ENCODE data around the gene FRRS1.
"Not testable (repeated sequence)": the region's sequence is repeated elsewhere in the genome, so short reads cannot be mapped to it uniquely, and the experiment has no call there.

Gene FRRS1, protein sequence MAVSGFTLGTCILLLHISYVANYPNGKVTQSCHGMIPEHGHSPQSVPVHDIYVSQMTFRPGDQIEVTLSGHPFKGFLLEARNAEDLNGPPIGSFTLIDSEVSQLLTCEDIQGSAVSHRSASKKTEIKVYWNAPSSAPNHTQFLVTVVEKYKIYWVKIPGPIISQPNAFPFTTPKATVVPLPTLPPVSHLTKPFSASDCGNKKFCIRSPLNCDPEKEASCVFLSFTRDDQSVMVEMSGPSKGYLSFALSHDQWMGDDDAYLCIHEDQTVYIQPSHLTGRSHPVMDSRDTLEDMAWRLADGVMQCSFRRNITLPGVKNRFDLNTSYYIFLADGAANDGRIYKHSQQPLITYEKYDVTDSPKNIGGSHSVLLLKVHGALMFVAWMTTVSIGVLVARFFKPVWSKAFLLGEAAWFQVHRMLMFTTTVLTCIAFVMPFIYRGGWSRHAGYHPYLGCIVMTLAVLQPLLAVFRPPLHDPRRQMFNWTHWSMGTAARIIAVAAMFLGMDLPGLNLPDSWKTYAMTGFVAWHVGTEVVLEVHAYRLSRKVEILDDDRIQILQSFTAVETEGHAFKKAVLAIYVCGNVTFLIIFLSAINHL

DNA sequence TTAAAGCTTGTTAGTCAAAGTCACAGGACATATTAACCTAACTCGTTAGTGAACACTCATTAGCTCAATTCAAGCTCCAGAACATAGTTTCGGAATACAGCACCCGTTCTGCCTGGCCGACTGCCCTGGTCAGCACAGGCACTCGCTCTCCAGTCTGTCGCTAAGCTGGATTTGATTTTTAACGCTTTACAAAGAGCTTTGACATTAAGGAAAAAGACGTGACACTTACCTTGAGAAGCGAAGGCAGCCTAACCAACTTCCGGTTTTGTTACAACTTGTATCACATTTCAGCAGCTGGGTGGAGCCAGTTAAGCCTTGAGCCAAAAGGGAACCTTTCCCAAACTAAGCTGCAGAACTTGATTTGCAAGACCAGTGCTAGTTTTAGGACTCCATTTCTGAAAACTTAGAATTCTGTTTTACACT is at the start of gene FRRS1:
TSS of gene FRRS1 (minus strand) at position 258 of the 423 bp plus-strand sequence. CDS start 17,867 bp downstream, outside the sequence.
- no peak for DNase-seq

DNA sequence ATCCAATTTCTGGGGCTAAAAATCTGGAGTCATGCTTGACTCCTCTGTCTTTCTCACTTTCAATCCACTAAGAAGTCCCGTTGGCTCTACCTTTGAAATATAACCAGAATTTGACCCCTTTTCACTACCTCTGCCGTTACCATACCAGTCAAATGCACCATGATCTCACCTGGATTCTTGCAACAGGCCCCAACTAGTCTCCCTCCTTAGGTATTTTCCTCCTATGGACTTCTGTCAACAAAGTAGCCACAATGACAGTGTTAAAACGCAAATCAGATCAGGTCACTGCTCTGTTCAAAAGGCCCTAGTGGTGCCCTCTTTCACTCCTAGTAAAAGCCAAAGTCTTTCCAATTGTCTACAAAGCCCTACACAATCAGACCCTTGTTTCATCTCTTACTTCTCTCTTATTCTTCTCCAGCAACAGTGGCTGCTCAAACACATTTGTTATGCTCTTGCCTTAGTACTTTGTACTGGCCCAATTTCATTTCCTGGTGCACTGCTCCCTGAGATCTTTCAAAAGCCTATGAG is 48.0 kb upstream of the FRRS1 start:
- DNase-seq: no peak

DNA sequence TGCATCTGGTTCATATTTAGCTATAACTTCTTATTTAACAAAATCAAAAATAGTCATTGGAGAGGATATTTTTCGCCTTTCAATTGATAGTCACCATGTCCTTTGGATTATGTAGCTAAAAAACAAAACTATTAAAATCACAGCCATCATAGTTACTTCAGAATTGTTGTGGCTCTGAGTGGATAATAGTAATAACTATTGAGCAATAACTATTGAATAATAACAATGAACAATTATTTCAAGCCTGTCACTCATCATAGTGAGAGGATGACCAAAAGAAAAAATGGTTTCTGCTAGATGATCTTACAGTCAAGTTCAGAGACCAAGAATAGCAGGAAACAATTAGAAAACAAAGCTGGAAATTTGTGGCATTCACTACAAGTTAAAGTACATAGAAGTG is 45.3 kb upstream of the FRRS1 start:
- DNase-seq: no peak

DNA sequence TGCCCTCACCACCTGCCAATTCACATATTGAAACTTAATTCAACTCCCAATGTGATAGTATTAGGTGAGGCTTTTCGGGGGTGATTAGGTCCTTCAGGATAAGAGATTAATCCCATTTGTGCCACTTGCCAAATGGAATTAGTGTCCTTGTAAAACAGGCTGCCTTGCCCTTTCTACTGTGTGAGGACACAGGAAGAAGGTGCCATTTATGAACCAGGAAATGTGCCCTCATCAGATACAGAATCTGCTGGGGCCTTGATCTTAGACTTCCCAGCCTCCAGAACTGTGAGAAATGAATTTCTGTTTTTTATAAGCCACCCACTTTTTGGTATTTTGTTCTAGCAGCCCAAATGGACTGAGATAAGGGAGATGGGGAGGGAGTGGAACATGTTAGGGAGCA is 44.6 kb upstream of the FRRS1 start:
- DNase-seq: no peak

DNA sequence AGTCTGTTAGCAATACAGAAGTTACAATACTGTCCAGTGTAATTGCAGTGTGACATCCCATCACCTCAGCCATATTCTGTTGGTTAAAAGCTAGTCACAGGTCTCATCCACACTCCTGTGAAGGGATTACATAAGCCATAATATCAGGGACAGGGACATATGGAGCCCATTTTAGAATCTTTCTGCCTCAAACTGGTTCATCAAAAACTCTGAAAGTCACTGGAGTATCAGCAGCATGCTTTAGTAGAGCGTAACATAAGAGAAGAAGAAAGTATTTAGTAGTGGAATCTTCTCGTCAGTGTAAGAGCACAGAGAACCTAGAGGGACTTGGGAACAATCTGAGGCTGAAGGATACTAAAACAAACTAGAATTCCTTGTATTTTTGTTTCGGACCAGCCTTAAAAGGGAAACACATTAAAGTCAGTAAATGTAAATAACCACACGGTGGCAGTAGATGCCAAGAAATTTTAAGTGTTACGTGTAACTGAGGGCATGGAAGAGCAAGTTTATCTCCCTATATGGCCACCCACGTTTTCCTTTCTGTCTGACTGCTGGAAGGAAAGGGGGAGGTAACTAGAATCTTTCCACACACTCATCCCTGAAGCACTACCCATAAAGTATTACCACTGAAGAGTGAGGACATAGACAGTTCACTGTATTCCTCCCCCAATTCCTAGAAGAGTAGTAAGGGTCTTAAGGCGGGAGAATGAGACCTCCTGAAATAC is 42.1 kb upstream of the FRRS1 start:
- DNase-seq: no peak

DNA sequence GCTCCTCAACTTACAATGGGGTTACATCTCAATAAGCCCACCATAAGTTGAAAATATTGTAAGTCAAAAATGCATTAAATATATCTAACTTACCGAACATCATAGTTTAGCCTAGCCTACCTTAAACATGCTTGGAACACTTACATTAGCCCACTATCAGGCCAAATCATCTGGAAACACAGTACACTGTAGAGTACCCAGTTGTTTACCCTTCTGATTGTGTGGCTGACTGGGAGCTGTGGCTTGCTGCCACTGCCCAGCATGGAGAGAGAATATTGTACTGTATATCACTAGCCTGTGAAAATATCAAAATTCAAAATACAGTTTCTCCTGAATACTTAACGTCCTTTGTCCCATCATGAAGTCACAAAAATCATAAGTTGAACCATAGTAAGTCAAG is 40.4 kb upstream of the FRRS1 start:
- no peak for DNase-seq

DNA sequence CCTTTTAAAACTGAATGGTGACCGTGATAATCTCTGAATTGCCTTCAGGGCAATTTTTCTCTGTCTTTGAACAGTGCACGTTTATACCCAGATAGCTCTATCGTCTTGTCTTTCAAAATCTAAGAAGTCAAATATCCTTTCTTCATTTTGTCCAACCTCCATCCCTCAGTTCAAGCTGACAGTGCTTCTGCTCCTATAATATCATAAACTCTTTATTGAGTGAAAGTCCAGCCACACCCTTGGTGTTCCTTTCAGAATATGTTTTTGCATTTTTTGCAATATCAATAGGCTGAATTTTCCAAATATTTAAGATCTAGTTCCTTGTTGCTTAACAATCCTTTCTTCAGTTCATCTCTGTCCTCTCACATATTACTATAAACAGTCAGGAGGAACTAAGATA is 35.1 kb upstream of the FRRS1 start:
- DNase-seq: no peak

DNA sequence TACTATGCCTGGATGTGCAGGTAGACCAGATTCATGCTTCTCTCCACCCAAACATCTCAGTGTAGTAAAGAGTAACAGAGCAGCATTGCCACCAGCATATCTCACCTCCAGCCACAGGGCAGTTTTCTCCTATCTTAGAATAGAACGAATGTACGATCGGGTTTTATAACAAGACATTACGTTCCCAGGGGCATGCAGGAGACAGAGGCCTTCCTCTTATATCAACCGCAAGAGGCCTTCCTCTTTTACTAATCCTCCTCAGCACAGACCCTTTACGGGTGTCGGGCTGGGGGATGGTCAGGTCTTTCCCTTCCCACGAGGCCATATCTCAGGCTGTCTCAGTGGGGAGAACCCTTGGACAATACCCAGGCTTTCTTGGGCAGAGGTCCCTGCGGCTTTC is 27.4 kb upstream of the FRRS1 start:
- DNase-seq: not testable (repeated sequence)

DNA sequence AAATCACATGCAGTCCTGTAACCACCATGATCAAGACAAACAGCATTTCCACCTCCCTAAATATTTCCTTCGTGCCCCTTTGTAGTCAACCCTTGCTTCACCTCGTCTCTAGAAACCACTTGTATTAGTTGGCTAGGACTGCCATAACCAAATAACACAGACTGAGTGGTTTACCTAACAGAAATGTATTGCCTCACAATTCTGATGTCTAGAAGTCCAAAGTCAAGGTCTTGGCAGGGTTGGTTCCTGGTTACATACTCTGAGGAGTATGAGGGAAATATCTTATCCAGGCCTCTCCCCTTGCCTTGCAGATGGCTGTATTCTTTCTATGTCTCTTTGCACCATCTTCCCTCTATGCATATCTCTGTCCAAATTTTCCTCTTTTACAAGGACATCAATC is 23.3 kb upstream of the FRRS1 start:
- DNase-seq: no peak

DNA sequence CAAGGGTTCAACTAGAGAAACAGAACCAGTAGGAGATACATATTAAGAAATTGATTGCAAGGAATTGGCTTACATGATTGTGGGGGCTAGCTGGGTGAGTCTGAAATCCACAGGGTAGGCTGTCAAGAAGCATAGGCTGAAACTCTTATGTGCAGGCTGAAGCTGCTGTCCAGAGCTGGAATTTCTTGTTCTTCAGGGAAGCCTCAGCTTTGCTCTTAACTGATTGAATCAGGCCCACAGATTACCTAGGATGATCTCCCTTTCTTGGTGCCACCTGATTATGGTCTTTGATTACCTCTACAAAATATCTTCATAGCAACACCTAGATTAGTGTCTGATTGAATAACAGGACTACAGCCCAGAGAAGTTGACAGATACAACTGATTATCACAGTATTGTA is 22.5 kb upstream of the FRRS1 start:
- DNase-seq: no peak

DNA sequence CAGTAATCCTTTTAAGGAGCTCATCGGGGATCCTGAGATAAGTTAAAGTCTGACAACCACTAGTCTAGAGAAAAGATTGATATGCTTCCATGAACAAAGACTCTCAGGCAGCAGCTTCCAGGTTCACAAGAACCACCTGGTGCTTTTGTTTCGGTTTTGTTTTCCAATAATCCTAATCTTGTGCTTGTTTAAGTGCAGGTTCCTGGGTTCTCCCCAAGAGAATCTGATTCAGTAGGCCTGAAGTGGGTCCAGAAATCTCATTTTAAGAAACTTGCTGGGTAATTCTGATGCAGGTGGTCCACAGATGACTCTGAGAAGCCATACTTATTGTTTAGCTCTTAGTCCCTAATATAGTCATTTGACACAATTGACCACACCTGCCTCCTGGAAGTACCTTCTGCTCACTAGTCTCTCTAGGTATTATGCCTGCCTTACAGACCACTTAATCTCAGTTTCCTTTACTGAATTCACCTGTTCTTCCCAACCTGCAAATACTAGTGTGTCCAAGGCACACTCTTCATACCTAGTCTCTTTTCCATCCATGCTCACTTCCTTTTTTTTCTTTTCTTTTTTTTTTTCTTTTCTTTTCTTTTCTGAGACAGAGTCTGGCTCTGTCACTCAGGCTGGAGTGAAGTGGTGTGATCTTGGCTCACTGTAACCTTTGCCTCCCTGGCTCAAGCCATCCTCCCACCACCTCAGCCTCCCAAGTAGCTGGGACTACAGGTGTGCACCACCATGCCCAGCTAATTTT is 20.5 kb upstream of the FRRS1 start:
- DNase-seq: no peak

DNA sequence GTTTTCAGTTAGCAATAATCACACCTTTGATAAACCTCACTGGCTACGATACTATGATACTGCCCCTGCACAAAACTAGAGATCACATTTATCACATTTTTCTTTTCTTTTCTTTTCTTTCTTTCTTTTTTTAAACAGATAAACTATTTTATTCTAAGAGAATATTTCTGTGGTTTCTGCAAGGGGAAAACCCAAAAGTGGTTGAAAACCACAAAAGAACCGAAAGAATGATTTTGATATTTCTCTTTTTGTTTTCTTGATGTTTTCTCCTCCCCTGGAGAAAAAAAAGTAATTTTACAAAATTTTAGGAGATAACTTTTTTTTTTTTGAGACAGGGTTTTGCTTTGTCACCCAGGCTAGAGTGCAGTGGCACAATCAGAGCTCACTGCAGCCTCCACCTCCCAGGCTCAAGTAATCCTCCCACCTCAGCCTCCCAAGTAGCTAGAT is 18.4 kb upstream of the FRRS1 start:
- no peak for DNase-seq

DNA sequence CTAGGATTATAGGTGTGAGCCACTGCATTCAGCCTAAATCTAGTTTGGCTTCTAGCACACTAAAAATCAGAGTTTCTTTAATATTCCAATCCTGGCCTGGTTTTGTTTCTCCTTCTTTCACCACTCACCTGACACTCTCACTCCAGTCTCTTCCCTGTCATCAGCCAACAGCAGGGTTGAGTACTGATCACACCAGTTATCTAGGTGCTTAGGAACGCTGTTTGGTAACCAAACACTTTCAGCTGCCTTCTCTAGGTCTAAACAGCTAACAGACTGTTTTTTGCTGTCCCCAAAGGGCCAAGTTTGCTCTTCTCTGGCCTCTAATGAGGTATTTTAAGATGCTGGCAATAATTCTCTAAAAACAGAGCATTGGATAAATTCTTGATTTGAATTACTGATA is 17.7 kb upstream of the FRRS1 start:
- no peak for DNase-seq

DNA sequence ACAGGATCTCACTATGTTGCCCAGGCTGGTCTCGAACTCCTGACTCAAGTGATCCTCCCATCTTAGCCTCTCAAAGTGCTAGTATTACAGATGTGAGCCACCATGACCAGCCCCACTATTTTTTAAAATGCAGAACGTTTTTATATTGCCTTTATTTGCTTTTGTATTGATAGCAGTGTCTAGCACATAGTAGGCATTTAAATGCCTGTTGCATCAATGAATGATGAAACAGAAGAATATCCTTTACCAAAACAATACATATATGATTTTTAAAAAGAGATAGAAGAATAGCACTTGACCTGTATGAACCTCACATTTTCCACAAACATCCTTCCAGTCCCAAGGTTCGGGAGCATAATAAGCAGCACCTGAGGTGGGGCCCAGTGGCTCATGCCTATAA is 16.5 kb upstream of the FRRS1 start:
- DNase-seq: no peak

DNA sequence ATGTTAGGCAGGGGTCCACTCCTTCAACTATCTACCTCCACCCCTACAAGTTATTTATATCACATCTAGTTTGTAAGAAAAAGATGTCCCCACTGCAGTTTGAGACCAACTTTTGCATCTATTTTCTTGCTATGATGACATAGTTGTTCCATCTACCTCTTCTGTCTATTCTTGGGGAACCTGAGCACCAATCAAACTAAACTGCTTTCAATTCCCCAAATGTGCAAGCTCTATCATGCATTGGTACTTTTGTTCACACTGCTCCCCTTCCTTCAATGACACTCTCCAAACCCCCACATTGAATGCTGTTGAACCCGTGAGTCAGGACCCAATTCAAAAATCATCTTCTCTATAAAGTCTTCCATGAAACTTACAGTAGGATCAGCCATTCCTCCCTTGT is 16.0 kb upstream of the FRRS1 start:
- no peak for DNase-seq

DNA sequence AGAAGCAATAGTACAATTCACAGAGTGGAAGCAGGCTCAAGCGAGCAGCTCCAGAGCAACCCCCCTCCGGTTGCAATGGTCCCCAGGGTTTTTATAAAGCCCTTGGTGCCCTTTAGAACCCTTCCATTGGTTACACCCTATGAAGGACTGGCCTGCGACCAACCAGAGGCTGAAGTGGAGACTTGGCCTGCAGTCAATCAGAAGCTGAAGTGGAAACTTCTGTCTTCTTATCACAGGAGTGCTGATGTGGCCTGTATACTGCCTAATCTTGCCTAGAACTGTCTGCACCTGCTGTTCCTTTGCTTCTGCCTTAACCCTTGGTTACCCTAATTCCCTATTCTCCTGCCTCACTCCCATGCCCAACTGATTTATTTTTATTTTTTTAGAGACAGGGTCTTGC is 15.4 kb upstream of the FRRS1 start:
- DNase-seq: no peak

DNA sequence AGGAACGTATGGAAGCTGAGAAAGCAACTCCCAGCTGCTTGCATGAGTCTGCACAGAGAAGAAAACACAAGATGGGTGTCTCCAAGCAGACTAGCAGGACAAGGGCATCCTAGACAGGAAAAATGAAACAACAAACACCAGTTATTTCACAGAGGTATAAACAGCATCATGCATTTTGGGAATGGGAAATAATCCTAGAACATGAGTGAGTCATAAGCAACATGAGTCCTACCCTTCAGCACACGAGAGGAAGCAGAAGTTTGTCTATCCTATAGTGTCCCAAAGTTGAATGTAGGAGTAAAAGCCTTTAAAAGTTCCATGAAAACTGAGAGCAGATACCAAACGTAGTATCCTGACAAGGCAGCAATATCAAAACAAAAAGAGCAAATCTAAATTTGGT is 11.3 kb upstream of the FRRS1 start:
- DNase-seq: no peak

DNA sequence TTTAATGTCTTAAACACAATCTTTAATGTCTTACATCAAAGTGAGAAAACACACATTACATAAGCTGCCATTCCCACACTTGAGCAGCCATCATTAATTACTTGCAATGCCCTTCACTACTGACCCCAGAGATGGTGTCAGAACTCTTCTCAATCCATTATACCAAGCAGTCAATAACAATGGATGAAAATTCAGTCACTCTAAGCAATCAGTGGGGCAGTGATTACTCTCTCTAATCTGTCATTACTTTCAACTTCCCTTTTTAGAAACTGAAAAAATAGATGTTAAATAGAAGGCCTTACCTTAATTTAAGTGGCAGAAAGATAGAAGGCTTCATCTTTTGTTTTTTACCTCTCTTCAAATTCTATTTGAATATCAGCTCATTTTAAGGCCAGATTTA is 9.7 kb upstream of the FRRS1 start:
- DNase-seq: no peak

DNA sequence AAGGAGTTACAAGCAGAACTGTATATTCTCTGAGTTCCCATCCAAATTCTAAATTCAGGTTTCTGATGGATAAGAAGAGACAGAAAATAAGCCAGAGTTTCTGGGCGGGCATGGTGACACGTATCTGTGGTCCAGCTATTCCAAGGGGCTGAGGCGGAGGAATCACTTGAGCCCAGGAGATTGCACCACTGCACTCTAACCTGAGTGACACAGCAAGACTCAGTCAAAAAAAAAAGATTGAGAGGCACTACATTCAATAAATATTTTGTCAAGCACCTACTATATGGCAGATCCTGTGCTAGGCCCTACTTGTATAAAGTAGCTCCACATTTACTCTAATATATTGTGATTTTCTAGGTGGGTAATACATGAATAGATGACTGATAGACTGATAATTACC is 6.4 kb upstream of the FRRS1 start:
- DNase-seq: no peak

DNA sequence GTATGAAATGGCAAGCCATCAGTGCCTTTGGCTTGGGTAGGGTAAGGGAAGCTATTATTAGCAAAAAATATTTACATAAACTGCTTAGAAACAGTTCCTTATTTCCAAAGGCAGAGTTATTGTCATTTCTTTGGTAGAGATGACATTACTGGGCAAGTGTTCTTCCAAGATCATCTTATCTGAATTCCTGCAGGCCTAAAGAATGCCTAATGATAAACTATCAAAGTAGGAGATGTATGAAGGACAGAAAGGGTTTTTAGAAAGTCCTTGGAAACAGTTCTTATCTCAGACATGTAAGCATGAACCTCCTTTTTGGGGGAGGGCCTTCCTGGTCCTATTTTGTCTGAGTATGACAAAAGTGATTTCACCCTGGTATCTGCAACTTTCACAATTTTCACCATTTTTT is 5.1 kb upstream of the FRRS1 start:
- DNase-seq: no peak

DNA sequence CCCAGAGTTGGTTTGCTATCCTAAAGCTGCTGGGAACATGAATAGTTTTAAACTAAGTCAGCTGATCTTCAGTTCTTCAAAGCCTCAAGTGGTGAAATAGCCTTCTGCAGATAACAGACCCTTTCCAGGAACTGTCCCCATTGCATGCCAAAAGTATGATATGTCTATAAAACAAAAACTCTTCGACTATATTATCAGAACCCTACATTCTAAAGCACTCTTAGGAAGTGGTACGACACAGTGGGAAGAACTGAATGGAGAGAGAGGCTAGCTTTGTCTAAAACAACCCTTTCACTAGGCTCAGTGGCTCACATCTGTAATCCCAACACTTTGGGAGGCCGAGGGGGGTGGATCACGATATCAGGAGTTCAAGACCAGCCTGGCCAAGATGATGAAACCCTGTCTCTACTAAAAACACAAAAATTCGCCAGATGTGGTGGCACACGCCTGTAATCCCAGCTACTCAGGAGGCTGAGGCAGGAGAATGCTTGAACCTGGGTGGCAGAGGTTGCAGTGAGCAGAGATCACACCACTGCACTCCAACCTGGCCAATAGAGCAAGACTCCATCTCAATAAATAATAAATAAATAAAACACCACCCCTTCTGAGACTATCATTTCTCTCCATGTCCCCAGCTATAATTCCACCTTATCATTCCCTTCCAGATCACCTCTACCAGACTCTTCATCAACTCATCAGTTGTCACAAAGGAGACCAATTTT is 2.2 kb upstream of the FRRS1 start:
- DNase-seq: no peak

DNA sequence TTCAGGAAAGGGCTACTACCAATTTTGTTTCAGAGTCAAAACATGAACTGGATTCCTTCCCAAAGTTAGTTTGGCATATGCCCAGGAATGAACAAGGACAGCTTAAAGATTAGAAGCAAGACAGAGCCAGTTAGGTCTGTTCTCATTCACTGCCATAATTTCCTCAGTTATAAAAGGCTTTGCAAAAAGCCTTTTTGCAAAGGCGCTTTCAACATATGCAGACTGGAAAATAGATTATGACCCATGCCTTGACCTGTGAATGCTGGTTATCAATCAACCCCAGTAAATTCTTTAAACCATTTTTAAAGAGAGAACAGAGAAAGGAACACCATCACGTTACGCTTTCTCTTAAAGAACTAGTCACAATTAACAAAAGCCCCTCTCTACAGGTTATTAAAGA is 1.7 kb upstream of the FRRS1 start:
- DNase-seq: no peak
